ENCODE results near the gene MTOR. TPM values are rescaled to one million over a fixed set of nuclear protein-coding genes. Genes with fewer than 3 reads are reported as not detected.

Gene MTOR
- total and polyA plus RNA-seq, 2 donors (not counting 3 experiments of a cell fraction or from before 2014, with no cell fraction given): 33.5 to 50.4 TPM

DNA sequence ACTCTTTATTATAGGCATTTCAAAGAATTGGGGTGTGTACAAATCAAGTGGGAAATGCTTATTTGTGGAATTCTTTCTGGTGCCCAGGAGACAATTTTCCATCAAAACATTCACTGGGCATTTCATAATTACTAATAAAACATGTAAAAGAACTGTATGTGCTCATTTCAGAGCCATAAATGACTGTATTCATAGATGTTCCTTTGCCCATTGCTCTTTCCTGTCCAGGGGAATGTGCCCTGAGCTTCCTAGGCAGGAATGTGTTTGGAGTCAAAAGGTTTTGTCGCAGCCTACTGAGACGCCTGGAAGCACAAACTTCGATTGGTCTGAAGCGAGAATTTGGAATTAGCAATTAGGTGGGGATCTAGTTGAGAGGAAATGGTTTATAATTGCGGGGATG is 119.0 kb downstream of the MTOR start:
- H3K4me2 ChIP-seq (ENCODE audit: insufficient read depth, low read length): no peak overlapping the region
- no peaks in the 10 kb centered on the region for H3K9me1 ChIP-seq (replicated peaks; ENCODE audit: control insufficient read depth, extremely low read depth, insufficient read depth, low read length)
- no peaks in the 10 kb centered on the region for H3K27me3 ChIP-seq (ENCODE audit: control insufficient read depth in 2 of 2, insufficient read depth in 2 of 2, low read length in 2 of 2)
- FAIRE-seq: no peak
- H3K4me1 ChIP-seq (ENCODE audit: control insufficient read depth, extremely low read depth, insufficient read depth, low read length): peaks cover 25% of the 10 kb centered on the region
- H4K20me1 ChIP-seq (replicated peaks; ENCODE audit: control insufficient read depth, extremely low read depth, insufficient read depth, low read length): no peaks in the 10 kb centered on the region
- H3K27ac ChIP-seq (ENCODE audit: insufficient read depth, low read depth, low read length): no peak overlapping the region
- no peaks in the 10 kb centered on the region for H3K79me2 ChIP-seq (ENCODE audit: control insufficient read depth, insufficient read depth, low read length)
- no peaks in the 10 kb centered on the region for H3K9me3 ChIP-seq (replicated peaks; ENCODE audit: control insufficient read depth, insufficient read depth, low read length)
- no peak overlapping the region for H3K9ac ChIP-seq (replicated peaks; ENCODE audit: extremely low read depth, insufficient read depth, low read length)
- TF ChIP-seq CTCF (IDR thresholded peaks at IDR 0.05; ENCODE audit: extremely low read depth in 1 of 2, insufficient read depth in 1 of 2, low read depth in 1 of 2, low read length in 2 of 2): no peak
- TF ChIP-seq POLR2AphosphoS5 (IDR thresholded peaks at IDR 0.05; ENCODE audit: insufficient read depth, low read depth, low read length): no peak
- no peak for TF ChIP-seq GATA2 (IDR thresholded peaks at IDR 0.05; ENCODE audit: insufficient read depth, insufficient read length, low read depth, low read length)
- TF ChIP-seq, protein P1, sequence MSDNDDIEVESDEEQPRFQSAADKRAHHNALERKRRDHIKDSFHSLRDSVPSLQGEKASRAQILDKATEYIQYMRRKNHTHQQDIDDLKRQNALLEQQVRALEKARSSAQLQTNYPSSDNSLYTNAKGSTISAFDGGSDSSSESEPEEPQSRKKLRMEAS (IDR thresholded peaks at IDR 0.05; ENCODE audit: insufficient read depth, insufficient read length): no peak
- TF ChIP-seq POLR2A (IDR thresholded peaks at IDR 0.05; ENCODE audit: low read depth, low read length): no peak
- no peak for TF ChIP-seq EZH2 (IDR thresholded peaks at IDR 0.05; ENCODE audit: borderline replicate concordance, low read depth, low read length, severe bottlenecking)
- TF ChIP-seq JUN (IDR thresholded peaks at IDR 0.05; ENCODE audit: borderline replicate concordance, insufficient read depth, insufficient read length, low read depth): no peak
- no peak for TF ChIP-seq MYC (IDR thresholded peaks at IDR 0.05; ENCODE audit: low read depth, low read length)
- no peak for TF ChIP-seq FOS (IDR thresholded peaks at IDR 0.05; ENCODE audit: borderline replicate concordance, insufficient read depth, low read length)
- H3K36me3 ChIP-seq (ENCODE audit: control insufficient read depth in 2 of 2, extremely low read depth in 1 of 2, insufficient read depth in 2 of 2, low read length in 2 of 2): peaks cover 15 to 25% of the 10 kb centered on the region in 2 experiments
- H3K4me3 ChIP-seq (replicated peaks in 1 of 3; ENCODE audit: insufficient read depth in 1 of 3, low read depth in 1 of 3, low read length in 3 of 3): no peak overlapping the region
- CTCF ChIA-PET: no interaction called here
- dilution Hi-C loops (cut with MboI; ENCODE audit: extremely low pct_ligation_motif_present, low sequenced_read_pairs) (no loop called here), intact Hi-C loops (cut with micrococcal nuclease) (no loop called here)
- BruUV-seq (replicated peaks): no TSS peak
- H2AFZ ChIP-seq (ENCODE audit: low read depth, low read length): no peak overlapping the region
- POLR2A ChIA-PET: no interaction called here
- DNase-seq (ENCODE audit: low read depth, low spot score): no peak

Data from endothelial cell of umbilical vein (primary cell).